Measurements from ENCODE around the gene MSMB.
"Not testable (repeated sequence)": the region's sequence is repeated elsewhere in the genome, so short reads cannot be mapped to it uniquely, and the experiment has no call there.

The MSMB gene

DNA sequence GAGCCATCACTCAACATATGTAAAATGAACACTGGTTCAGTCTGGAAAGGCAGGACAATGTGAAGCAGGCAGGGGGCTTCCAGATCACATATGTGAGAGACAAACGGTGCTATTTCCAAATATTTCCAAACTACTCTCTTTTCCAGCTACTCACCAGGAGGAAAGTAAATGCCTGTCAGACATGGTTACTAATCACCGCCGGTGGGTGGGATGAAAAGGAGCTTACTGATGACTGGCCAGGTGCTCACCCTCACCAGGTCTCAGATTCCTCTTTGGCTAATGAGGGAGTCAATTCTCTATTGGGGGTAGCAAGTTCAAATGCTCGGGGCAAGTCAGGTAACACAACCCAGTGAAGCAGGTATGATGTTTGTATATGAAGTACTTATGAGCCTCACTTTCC lies 9.7 kb upstream of the MSMB start:
- H3K27me3 Mint-ChIP-seq = no peaks in the 10 kb centered on the region
- intact Hi-C loops (cut with micrococcal nuclease) = no loop called here
- peaks cover 14% of the 10 kb centered on the region for H3K9me3 Mint-ChIP-seq
- no peak overlapping the region for H3K4me3 Mint-ChIP-seq
- H3K4me1 Mint-ChIP-seq (ENCODE audit: low read depth) = peaks cover 24% of the 10 kb centered on the region
- no peak overlapping the region for H3K27ac Mint-ChIP-seq
- peaks cover 6% of the 10 kb centered on the region for H3K36me3 Mint-ChIP-seq (ENCODE audit: low read depth)

DNA sequence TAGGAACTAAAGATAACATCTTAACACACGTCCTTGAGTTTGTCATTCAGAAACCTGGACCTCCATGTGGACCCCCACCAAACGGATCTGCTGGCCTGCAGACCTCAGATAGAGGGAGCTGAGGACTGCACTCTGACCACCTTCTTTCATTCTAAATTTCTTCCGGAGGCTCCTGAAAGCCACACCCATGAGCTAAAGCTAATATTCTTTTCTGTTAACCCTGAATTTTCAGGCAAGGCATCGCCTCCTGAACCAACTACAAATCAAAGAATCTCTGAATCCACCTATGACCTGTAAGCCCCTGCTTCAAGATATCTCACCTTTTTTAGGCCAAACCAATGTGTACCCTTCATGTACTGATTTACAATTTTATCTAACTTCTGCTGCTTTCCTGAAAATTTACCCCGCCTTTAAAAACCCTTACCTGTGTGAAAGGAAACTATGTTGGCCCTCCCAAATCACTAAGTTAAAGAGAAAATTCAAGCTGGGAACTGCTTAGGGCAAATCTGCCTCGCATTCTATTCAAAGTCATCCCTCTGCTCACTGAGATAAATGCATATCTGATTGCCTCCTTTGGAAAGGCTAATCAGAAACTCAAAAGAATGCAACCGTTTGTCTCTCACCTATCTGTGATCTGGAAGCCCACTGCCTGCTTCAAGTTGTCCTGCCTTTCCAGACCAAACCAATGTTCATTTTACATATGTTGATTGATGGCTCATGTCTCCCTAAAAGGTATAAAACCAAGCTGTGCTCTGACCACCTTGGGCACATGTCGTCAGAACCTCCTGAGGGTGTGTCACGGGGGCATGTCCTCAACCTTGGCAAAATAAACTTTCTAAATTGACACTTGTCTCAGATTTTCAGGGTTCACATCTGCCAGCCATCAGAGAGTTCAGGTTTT lies 7.7 kb upstream of the MSMB start:
- intact Hi-C loops (cut with micrococcal nuclease) = no loop called here
- H3K4me1 Mint-ChIP-seq (ENCODE audit: low read depth) = peaks cover 25% of the 10 kb centered on the region
- no peak overlapping the region for H3K27ac Mint-ChIP-seq

GRCh38 chr10:46052791-46053375 lies 6.8 kb upstream of the MSMB start:
- Mint-ChIP-seq H3K27me3 (no peaks in the 10 kb centered on the region), H3K4me1 (ENCODE audit: low read depth) (peaks cover 25% of the 10 kb centered on the region), H3K4me3 (no peak overlapping the region), H3K9me3 (peaks cover 14% of the 10 kb centered on the region), H3K27ac (no peak overlapping the region), H3K36me3 (ENCODE audit: low read depth) (peaks cover 6% of the 10 kb centered on the region)
- intact Hi-C loops (cut with micrococcal nuclease) = no loop called here

More for the DNA sequence above, 7.7 kb upstream of the MSMB start:
- no peak overlapping the region for H3K4me3 Mint-ChIP-seq
- H3K36me3 Mint-ChIP-seq (ENCODE audit: low read depth) = peaks cover 6% of the 10 kb centered on the region
- peaks cover 14% of the 10 kb centered on the region for H3K9me3 Mint-ChIP-seq
- H3K27me3 Mint-ChIP-seq = no peaks in the 10 kb centered on the region

DNA sequence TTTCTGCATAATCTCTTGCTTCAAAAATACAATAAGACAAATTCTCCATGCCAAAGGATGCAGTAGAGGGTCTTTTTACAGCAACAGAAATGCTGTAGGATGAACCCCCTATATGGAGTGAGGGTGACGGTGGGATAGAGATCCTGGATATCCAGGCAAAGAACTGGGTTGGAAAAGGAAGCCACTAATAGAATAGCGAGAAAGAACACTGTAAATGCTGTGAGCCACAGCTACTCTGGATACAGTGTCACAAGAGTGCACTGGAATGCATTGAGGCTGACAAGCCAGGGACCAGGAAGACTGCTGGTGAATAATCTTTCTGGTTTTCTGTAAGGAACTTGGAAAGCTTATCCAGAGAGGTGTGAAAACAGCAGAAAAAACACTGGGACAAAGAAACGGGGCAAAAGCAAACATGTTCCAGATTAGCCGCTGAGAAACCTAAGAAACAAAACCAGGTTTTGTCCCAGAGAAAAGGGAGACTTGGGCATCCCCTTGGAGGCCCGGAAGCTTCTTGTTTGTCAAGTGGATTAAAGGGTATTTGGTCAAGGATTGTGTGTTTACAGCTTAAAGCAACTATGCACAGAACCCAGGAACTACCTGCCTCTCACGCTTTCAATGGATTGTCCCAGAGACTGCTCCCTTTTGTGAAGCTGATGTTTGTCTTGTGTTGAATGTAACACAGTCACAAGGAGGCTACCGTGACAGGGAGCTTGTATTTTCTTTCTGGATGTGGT lies 6.2 kb upstream of the MSMB start:
- Mint-ChIP-seq H3K27ac (no peak overlapping the region), H3K9me3 (peaks cover 9% of the 10 kb centered on the region), H3K4me3 (no peak overlapping the region), H3K4me1 (ENCODE audit: low read depth) (peaks cover 25% of the 10 kb centered on the region), H3K36me3 (ENCODE audit: low read depth) (peaks cover 6% of the 10 kb centered on the region), H3K27me3 (no peaks in the 10 kb centered on the region)
- intact Hi-C loops (cut with micrococcal nuclease) = no loop called here

DNA sequence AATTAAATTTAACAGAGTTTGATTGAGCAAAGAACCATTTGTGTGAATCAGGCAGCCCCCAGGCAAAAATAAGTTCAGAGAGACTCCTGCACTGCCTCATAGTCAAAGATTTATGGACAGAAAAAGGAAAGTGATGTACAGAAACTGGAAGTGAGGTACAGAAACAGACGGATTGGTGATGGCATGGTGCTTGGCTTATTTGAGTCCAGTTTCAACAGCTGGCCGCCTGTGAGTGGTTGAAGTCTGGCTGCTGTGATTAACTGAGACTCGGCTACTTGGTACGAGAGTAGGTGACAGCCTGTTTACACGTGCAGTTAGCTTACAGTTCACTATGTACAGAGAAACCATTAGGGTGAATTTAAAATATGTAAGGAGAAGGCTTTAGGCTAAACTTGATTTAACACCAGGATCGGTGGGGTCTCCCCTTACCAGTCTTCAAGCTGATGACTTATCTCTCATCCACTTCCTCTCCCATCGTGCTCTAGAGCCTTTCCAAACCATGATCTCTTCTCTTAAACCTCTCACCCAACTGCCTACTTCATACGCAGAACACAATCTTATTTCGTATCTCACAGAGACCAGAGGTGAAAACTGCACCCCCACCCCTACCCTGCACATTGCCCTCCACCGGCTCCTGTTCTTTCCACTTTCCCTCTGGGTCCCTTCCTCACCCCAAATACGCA lies 5.0 kb upstream of the MSMB start:
- intact Hi-C loops (cut with micrococcal nuclease) = no loop called here
- peaks cover 25% of the 10 kb centered on the region for H3K4me1 Mint-ChIP-seq (ENCODE audit: low read depth)

GRCh38 chr10:46049497-46049831 lies 3.4 kb upstream of the MSMB start:
- H3K27me3 Mint-ChIP-seq; intact Hi-C loops (cut with micrococcal nuclease): not testable (repeated sequence)

More for the DNA sequence above, 5.0 kb upstream of the MSMB start:
- Mint-ChIP-seq H3K36me3 (ENCODE audit: low read depth) (no peaks in the 10 kb centered on the region), H3K27ac (no peak overlapping the region), H3K9me3 (no peaks in the 10 kb centered on the region), H3K27me3 (no peaks in the 10 kb centered on the region), H3K4me3 (no peak overlapping the region)

DNA sequence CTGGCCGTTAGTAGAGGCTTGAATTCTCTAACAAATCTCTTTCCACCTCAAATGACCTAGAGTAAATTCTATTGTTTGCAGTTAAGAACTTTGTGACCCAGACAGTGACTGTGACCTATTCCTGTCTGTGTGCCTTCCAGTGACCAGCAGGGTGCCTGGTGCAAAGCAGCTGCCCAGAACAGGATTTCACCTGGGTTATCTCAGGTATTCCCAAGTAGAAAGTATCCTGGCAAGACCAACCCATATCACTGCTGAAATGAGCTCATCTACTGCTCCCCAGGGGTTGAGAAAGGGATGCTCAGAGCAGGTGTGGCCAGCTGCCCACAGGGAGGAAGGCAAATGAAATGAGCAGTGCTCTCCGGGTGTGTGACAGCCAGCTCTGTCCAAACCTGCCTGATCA lies 2.1 kb upstream of the MSMB start:
- Mint-ChIP-seq H3K4me3 (no peak overlapping the region), H3K36me3 (ENCODE audit: low read depth) (no peaks in the 10 kb centered on the region), H3K9me3 (no peaks in the 10 kb centered on the region), H3K27me3 (peaks cover 2% of the 10 kb centered on the region), H3K27ac (no peak overlapping the region), H3K4me1 (ENCODE audit: low read depth) (peaks cover 9% of the 10 kb centered on the region)
- intact Hi-C loops (cut with micrococcal nuclease) = no loop called here

More at GRCh38 chr10:46049497-46049831, 3.4 kb upstream of the MSMB start:
- H3K36me3 Mint-ChIP-seq (ENCODE audit: low read depth); H3K9me3 Mint-ChIP-seq; H3K4me3 Mint-ChIP-seq; H3K27ac Mint-ChIP-seq: not testable (repeated sequence)
- peaks cover 14% of the 10 kb centered on the region for H3K4me1 Mint-ChIP-seq (ENCODE audit: low read depth)

- Mint-ChIP-seq H3K4me3 (no peak overlapping the region), H3K9me3 (no peaks in the 10 kb centered on the region), H3K36me3 (ENCODE audit: low read depth) (no peaks in the 10 kb centered on the region), H3K27ac (no peak overlapping the region), H3K4me1 (ENCODE audit: low read depth) (no peaks in the 10 kb centered on the region), H3K27me3 (peaks cover 3% of the 10 kb centered on the region)
- intact Hi-C loops (cut with micrococcal nuclease) = no loop called here
These were observed 3.5 kb downstream of the MSMB start for GRCh38 chr10:46042527-46042926.

DNA sequence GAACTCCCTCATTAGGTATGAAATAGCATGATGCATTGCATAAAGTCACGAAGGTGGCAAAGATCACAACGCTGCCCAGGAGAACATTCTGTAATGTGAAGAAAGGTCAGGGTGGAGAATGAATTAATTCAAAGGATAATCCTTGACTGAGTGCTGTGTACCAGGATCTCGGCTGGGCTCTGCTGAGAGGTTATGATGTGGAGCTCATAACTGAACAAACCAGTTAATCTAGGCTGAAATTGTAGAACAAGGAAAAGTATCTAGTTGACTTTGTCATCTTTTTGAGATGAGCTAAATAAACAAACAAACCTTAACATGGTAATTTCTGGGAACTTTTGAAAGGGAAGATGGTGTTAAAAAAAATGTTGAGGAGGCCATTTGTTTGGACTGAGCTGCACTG lies 6.1 kb downstream of the MSMB start:
- intact Hi-C loops (cut with micrococcal nuclease) = no loop called here
- H3K27me3 Mint-ChIP-seq = peaks cover 3% of the 10 kb centered on the region
- H3K4me1 Mint-ChIP-seq (ENCODE audit: low read depth) = no peaks in the 10 kb centered on the region
- H3K27ac Mint-ChIP-seq = no peak overlapping the region
- H3K9me3 Mint-ChIP-seq = no peaks in the 10 kb centered on the region
- no peaks in the 10 kb centered on the region for H3K36me3 Mint-ChIP-seq (ENCODE audit: low read depth)
- H3K4me3 Mint-ChIP-seq = no peak overlapping the region

GRCh38 chr10:46037107-46037825 lies 8.8 kb downstream of the MSMB start:
- no peaks in the 10 kb centered on the region for H3K9me3 Mint-ChIP-seq
- H3K27me3 Mint-ChIP-seq = peaks cover 1% of the 10 kb centered on the region
- H3K4me1 Mint-ChIP-seq (ENCODE audit: low read depth) = peaks cover 9% of the 10 kb centered on the region
- intact Hi-C loops (cut with micrococcal nuclease) = no loop called here
- no peaks in the 10 kb centered on the region for H3K36me3 Mint-ChIP-seq (ENCODE audit: low read depth)
- H3K27ac Mint-ChIP-seq = no peak overlapping the region
- no peak overlapping the region for H3K4me3 Mint-ChIP-seq

- Mint-ChIP-seq H3K4me3 (no peak overlapping the region), H3K4me1 (ENCODE audit: low read depth) (peaks cover 19% of the 10 kb centered on the region), H3K27ac (no peak overlapping the region), H3K27me3 (no peaks in the 10 kb centered on the region), H3K9me3 (no peaks in the 10 kb centered on the region), H3K36me3 (ENCODE audit: low read depth) (no peaks in the 10 kb centered on the region)
- intact Hi-C loops (cut with micrococcal nuclease) = no loop called here
These were observed 9.9 kb downstream of the MSMB start for GRCh38 chr10:46035923-46036849.

GRCh38 chr10:46033602-46034011 lies 12.5 kb downstream of the MSMB start:
- Mint-ChIP-seq H3K27ac (no peak overlapping the region), H3K27me3 (no peaks in the 10 kb centered on the region), H3K4me1 (ENCODE audit: low read depth) (peaks cover 29% of the 10 kb centered on the region), H3K4me3 (no peak overlapping the region), H3K36me3 (ENCODE audit: low read depth) (peaks cover 12% of the 10 kb centered on the region), H3K9me3 (no peaks in the 10 kb centered on the region)
- intact Hi-C loops (cut with micrococcal nuclease) = no loop called here
